Bone marrow (tissue), 2 donors: ENCODE data around the gene LNP1.
A peak's percentile ranks its signal among the peaks of the same experiment; 100 is the strongest.
"Not testable (repeated sequence)": the region's sequence is repeated elsewhere in the genome, so short reads cannot be mapped to it uniquely, and the experiment has no call there.

Source experiments
- DNase-seq, 2 donors: peaks; one replicate each; lab custom pipeline; 2025; lab: John Stamatoyannopoulos, UW

LNP1 gene, protein sequence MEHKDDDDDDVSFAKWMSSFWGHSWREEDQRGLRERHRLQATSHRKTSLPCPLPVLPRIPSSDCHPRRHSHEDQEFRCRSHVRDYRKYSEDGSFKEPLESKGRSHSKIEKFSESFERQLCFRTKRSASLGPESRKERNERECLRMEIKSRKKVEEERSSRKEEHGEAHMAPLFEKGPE

DNA sequence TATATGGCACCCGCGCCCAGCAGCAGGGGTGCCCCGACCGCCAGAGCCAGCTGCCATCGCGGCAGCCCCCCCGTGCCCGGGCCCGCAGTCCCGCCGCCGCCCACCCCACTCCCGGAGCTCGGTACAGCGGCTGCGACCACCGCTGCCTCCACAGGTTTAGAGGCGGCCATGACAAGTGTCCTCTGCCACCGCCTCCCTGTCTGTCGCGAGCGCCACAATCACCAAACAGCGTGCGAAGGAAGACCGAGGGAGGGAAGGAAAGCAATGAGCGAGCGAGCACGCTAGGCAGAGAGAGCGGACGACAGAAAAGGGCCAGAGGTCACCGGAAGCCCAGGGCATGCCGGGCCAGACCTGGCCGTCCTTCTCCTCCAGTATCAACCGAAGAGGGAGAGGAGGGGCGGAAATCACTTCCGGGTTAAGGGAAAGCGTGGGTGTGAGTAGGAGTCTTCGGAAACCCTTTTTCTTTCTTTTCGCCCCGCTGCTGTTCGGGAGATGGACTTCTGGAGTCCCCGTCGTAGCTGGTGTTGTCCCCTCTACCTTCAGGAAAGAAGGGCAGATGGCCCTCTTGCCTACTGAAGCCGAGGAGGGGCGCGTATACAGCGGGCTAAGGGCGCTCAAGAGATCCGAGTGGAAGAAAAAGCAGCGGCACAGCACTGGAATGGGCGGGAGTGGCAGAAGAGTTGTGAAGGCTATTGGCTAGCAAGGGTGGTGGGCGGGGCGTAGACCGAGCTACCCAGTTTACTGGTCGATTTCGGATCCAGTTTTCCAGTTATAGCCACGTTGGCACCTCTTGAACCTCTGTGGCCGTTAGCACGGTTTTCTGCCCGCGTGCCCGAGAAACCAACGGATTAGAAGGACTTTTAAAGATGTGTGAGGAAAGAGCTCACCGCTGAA lies at the start of gene LNP1, which contains the start of gene TOMM70:
TSS of gene LNP1 (plus strand) at position 760 of the 894 bp plus-strand sequence. CDS start 28,191 bp downstream, outside the sequence.
TSS of gene TOMM70 (minus strand) at position 310 of the 894 bp plus-strand sequence. CDS start at position 170, 140 bp downstream.
- DNase-seq: peak; percentile 90 to 98

DNA sequence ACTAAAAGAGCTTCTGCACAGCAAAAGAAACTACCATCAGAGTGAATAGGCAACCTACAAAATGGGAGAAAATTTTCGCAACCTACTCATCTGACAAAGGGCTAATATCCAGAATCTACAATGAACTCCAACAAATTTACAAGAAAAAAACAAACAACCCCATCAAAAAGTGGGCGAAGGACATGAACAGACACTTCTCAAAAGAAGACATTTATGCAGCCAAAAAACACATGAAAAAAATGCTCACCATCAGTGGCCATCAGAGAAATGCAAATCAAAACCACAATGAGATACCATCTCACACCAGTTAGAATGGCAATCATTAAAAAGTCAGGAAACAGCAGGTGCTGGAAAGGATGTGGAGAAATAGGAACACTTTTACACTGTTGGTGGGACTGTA lies 49.6 kb upstream of the LNP1 start:
- DNase-seq: not testable (repeated sequence)

DNA sequence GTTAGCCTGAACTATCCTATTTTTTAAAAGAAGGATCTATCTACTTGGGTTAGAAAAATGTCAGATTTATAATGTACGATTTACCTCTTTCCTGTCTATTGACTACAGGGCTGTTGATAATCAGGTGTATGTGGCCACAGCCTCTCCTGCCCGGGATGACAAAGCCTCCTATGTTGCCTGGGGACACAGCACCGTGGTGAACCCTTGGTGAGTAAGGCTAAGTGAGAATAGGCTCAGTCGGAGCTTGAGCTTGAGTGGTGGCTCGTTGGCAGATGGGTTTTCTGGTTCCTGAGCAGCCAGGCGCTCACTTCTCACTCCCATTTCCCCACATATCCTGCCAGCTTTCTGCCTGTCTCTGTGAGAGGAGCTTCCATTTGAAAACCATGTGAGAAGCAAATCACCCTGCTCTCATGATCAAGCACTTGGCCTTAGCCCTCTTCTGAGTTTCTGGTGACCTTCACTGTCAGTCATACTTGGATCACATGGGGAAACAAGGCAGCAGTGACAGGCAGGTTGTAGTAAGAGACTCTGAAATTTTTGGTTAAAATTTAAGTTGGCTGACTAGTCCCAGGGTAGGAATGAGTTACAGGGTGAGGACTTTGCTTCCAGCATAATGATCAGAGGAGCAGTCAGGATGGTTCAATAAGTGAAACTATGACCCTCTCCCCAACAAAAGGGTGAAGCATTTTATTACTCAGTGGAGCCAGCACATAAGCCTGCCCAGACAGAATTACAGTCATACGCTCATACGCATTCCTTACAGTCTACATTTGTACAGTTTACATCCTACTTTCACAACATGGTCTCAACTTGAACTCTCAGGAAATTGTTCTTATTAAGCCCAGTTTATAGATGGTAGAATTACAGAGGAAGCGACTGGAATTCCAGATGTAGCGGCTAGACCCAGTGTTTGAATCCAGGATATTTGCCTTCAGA lies 48.8 kb upstream of the LNP1 start:
- DNase-seq: no peak

DNA sequence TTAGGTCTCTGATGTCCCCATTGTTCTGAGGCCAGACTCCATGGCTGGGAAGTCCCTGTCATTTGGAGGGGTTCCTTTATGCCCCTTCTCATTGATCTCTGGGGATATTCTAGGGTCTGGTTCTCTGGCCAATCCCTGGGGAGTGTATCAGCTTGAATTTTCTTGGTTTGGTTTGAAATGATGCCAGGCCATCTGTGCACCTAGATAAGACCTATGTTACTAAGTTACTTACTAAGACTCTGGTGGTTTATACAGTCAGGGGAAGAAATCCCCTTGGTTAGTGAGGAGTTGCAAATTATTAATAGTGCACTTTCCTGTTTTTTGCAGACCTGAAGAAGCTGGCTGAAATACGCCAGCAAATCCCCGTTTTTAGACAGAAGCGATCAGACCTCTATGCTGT lies 46.5 kb upstream of the LNP1 start:
- no peak for DNase-seq

DNA sequence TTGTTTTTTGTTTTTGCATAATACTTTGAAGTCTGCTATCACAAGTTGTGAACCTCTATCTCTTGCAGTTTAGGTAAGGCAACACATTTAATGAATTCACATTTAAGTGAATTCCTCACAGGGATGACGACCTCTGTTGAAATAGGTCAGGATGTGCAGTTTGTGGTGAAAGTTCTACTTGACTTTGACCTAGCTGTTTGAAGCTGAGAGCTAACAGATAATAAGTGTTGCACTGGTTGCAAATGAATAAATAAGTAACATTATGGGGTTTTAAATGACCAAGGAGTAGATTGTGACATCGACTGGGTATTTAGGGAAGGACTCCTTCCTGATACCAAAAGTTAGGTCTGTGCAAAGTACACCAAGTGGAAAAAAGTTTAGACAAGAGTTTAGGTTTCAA lies 42.9 kb upstream of the LNP1 start:
- DNase-seq: no peak

DNA sequence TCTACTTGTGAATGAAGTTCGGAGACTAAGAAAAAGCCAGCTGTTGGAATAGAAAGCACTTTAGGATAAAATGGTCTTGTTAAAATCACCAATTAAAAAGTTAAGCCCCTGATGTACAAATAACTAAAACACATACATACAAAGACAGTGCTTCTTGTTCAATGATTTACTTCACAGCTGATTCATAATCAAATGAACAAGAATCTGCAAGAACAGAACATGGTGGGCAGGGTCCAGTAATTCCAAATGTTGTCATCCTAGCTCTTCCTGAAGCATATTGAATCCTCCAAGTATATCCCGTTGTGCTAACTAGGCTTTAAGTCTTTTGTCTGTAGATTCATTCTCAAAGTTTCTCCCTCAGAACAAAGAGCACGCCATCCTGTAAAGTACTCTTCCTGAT lies 42.3 kb upstream of the LNP1 start:
- no peak for DNase-seq

DNA sequence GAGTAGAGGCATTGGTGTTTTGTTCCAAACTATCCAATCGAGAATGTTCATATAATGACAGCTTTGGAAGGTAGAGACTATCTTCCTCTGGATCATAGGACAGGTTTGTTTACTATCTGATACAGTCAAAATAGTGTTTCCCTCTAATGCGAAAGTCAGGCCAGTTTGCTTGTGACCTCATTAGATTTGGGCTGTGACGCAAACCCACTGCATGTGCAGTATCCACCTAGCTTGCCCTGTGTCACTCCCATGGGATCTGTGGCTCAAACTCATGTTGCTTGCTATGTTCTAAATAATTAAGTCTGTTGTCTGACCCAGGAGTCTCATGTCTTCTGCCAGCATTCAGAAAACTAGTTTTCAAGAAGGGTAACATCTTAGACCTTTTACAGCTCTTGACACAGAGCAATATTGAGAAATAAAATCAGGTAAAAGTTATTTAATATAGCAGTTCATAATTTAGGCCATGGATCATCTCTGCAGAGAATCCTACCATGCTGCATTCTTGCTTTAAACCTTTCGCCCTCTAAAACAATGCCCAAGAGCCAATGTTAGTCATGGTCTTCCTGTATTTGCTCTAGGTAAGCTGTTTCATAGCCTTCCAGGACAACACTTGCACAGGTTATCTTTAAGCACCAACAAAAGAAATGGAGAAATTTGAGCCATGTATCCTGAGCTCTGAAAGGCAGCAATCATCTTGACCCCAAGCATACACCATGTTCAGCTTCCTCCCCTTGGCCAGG lies 40.4 kb upstream of the LNP1 start:
- DNase-seq: no peak

DNA sequence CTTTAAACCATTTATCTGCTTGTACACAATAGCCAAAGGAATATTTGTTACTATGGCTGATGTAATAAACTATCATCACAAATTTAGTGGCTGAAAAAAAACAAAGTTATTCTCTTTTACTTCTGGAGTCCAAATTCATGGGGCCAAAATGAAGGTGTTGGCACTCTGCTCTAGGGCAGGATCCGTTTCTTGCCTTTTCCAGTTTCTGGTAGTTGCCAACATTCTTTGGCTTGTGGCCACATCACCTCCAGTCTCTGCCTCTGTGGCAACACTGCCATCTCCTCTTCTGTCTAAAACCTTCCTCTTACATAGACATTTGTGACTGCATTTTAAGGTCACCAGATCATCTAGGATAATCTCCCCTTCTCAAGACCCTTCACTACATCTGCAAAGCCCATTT lies 39.4 kb upstream of the LNP1 start:
- no peak for DNase-seq

DNA sequence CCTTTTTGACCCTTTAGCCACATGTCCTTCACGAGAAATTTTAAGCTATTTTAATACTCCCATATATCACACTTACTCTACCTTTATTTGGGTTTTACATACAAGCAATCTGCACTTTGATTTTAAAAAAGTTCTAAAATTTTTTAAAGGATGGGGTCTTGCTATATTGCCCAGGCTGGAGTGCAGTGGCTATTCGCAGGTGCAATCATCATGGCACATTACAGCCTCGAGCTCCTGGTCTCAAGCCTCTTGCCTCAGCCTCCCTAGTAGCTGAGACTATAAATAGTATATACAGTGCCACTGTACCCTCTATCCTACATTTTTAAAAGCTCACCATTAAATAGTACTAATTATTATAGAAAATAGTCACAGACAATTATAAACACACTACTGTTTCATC lies 36.9 kb upstream of the LNP1 start:
- DNase-seq: no peak

DNA sequence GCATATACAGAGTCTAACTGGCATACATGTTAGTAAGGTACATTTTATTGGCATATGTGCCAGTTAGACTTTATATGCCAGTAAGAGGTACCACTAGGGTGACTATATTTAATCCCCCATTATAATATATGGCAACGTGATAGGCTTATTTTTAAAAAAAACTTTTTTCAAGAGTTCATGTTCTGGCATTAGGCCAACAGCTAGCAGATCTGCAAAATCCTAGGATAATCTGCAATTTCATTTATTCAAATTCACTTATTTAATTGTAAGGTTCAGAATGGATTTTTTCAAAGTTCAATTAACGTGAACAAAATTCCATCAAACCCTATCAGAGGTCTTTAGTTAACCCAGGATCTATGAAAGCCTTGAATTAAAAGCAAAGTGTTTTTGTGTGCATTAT lies 34.9 kb upstream of the LNP1 start:
- no peak for DNase-seq

DNA sequence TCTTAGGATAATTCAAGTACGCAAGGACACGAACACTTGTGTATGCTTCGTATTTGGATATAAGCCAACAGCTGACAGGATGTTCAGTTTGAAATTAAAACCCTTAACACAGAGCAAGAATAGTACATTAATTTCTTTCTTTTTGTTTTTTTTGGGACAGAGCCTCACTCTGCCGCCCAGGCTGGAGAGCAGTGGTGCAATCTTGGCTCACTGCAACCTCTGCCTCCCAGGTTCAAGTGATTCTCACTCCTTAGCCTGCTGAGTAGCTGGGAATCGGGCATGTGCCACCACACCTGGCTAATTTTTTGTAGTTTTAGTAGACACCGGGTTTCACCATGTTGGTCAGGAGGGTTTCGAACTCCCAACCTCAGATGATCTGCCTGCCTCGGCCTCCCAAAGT lies 32.9 kb upstream of the LNP1 start:
- DNase-seq: no peak

DNA sequence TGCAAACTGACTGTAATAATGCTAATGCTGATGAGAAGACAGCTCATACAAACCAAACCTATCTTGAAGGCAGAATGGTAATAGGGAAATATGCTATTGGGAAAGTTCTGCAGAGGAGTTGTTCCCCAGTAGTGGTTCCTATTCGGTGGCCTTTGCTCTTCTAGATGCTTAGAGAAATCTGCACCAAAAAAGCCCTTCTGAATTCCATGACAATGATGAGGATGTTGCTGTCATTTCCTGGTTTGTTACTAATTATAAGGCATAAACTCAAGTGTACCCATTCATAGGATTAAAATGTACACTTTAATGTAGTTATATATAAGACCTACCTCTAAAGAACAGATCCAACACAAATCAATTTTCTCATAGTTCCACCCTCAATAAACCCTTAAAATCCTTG lies 30.6 kb upstream of the LNP1 start:
- DNase-seq: no peak

DNA sequence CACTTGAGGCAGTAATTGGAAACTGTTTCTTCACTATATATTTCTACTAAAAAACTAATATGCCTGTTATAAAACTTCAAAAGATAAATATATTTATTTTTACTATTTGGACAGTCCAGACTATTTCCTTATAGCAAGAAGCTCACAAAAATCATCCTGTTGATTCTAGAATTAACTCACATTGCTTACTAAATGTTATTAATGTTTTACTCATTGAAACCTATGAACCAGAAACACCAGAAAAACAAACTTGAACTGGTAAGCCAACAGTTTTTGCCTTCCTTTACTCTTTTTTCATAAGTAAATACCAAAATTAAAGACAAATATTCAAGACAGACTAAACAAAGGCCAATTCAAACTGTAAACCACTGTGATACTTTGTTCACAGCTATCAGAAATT lies 26.8 kb upstream of the LNP1 start:
- no peak for DNase-seq

DNA sequence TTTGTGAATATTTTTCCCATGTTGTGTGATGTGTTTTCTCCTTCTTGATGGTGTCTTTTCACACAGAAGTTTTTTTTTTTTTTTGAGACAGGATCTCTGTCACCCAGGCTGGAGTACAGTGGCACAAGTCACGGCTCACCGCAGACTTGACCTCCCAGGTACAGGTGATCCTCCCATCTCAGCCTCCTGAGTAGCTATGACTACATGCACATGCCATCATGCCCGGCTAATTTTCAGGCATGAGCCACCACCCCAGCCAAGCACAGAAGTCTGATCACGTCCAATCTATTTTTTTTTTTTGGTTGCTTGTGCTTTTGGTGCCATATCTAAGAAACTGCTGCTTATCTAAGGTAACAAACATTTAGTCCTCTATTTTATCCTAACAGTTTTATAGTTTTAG lies 25.0 kb upstream of the LNP1 start:
- DNase-seq: no peak

DNA sequence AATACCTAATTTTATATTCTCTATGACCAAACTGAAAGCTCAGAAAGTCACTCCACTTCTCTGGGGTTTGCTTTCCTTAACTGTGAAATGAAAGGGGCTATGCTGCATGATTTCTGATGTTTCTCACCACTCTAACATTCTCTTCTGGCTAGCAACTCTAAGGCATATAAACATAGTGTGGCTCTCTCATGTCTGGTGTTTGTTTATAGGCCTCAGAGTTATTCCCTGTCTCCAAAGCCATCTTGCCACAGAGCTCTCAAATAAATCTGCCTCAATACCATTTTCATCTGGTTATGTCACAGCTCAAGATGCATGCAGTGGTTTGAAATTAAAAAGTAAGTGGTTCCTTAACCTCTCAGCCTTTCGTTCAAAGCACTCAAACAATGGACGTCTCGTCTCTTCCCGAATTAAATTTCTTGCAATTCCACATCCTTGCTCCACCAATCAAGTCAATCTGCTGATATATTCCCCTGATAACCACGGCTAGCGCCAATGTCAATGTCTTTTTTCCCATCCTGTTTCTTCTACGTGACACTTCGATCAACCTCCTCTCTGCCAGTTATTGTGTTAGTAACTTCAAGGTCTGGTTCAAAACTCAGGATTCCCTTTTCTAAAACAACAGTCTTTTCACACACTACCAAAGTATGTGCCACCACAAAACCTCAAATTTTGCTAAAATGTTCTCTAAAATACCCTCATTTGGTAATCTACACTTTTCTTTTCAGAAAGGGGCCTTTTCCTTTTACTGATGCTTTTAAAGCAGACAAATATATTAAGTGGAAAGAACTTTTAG lies 16.4 kb upstream of the LNP1 start:
- DNase-seq: no peak

DNA sequence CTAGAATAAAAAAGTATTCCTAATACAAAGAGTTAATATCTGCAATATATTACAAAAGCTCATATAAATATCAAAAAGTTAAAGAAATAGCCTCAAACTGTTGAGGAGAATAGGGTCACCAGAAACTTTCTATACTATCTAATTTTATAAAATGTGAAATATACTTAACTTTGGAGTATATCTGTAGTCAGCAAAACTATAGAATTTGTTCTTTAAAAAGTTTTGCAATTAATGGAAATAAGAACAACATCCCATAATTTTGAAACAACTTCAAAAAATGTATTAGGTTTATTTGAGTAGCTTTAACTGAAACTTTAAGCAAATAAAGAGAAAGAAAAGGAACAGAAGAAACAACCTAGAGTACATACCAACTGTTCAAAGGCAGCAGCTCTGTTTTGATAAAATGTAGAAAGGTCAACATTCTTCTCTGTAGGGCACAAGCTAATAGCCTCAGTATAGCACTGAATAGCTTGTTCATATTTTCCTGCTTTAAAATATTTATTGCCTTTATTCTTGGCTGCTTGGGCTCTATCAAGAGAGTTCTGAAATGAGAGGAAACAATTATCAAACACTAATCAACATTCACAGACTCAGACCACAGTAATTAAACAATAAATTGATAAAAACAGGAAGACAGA lies 14.8 kb upstream of the LNP1 start:
- DNase-seq: no peak

DNA sequence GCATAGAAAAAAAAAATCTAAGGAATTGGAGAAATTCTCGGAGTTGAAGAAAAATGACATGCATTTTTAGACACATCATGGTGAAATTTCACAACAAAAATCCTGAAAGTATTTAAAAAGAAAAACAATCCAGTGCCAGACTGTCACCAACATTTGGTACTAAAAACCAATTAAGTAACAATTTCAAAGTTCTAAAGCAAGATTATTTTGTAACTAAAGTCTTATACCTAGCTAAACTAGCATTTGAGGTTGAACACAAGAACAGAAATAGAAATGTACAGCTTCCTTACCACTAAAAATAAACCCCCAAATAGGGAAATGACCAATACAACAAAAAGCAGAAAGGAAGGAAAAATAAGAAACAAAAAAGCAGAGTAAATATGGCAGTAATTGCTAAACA lies 12.3 kb upstream of the LNP1 start:
- DNase-seq: no peak

DNA sequence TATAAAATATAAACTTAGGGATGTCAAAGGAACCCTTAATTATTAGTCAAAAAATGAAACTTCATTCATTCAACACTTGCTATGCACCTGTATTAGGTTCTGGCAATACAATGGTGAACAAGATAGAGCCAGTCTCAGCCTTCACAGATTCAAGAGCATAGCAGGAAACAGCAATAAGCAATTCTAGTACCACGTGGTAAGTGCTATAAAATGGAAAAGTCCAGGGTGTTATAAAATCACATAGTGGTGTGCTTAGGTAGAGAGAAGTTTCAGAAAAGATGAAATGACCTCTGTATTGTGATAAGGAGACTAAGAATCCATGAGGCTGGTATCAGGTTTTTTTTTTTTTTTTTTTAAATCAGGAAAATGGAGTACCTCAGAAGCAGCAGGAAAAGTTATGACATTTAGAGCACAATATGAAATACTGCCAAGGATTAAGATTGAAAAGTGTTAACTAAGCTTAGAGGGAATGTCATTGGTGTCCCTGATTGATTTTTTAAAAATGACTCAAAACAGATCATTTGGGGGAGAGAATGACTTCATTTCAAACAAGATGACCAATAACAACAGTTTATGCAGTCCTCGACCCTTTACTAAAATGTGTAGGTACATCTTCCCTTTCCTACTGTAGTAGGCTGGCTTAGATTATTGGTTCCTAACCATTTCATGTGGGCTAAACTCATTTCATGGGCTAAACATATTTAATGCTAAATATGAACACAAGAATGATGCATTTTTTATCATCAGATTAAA lies 5.5 kb upstream of the LNP1 start:
- DNase-seq: no peak

DNA sequence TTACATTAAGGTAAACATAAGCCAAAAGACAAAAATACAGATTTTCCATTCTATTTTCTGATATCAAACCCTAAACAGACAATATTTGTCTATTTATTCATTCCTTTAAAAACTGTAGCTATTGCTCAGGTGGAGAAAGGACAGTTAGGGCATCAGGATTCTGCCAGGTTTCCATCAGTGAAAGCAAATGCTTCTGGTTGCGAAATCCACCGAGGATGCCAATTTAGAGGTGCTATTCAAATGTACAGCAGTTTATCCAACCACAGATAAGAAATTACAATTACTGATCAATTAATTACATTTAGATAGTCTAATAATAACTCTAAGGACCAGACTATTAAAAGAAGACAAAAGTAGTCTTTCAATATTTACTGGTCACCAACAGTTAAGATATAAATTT lies 4.4 kb upstream of the LNP1 start:
- no peak for DNase-seq
